ENCODE data around the gene NSG2.

NSG2 gene

GRCh38 chr5:174149426-174149825 lies 103.9 kb downstream of the NSG2 start:
- Histone ChIP-seq H3K27me3 (ENCODE audit: insufficient read depth, low read length, poor library complexity, severe bottlenecking) (no peaks in the 10 kb centered on the region), H3K9me2 (replicated peaks; ENCODE audit: low read depth, low read length) (no peaks in the 10 kb centered on the region), H3K9ac (ENCODE audit: low read depth, low read length, poor library complexity, severe bottlenecking) (no peak overlapping the region), H3F3A (ENCODE audit: low read depth) (no peaks in the 10 kb centered on the region), H3K9me3 (ENCODE audit: insufficient read depth, low read depth, low read length) (no peaks in the 10 kb centered on the region), H3K4me3 (ENCODE audit: low read length, poor library complexity, severe bottlenecking) (no peak overlapping the region), H3K4me1 (ENCODE audit: insufficient read depth, low read length, poor library complexity, severe bottlenecking) (no peaks in the 10 kb centered on the region), H2AFZ (ENCODE audit: low read length) (no peak overlapping the region), H3K36me3 (ENCODE audit: insufficient read depth, low read length) (no peaks in the 10 kb centered on the region), H3K4me2 (ENCODE audit: low read depth, low read length, poor library complexity, severe bottlenecking) (no peak overlapping the region), H3K79me2 (ENCODE audit: insufficient read depth, low read length) (no peaks in the 10 kb centered on the region), H4K20me1 (ENCODE audit: insufficient read depth, low read length, poor library complexity, severe bottlenecking) (no peaks in the 10 kb centered on the region)
- TF ChIP-seq CTCF (conservative IDR thresholded peaks at IDR 0.05; ENCODE audit: low read length): no peak
- no peak for TF ChIP-seq EZH2phosphoT487 (IDR thresholded peaks at IDR 0.05; ENCODE audit: borderline replicate concordance)

- H3K36me3 ChIP-seq (ENCODE audit: insufficient read depth, low read length): no peaks in the 10 kb centered on the region
- no peaks in the 10 kb centered on the region for H4K20me1 ChIP-seq (ENCODE audit: insufficient read depth, low read length, poor library complexity, severe bottlenecking)
- H3K4me3 ChIP-seq (ENCODE audit: low read length, poor library complexity, severe bottlenecking): no peak overlapping the region
- H3K9me2 ChIP-seq (replicated peaks; ENCODE audit: low read depth, low read length): no peaks in the 10 kb centered on the region
- no peaks in the 10 kb centered on the region for H3F3A ChIP-seq (ENCODE audit: low read depth)
- H3K79me2 ChIP-seq (ENCODE audit: insufficient read depth, low read length): no peaks in the 10 kb centered on the region
- no peaks in the 10 kb centered on the region for H3K4me1 ChIP-seq (ENCODE audit: insufficient read depth, low read length, poor library complexity, severe bottlenecking)
- H3K9me3 ChIP-seq (ENCODE audit: insufficient read depth, low read depth, low read length): no peaks in the 10 kb centered on the region
- H2AFZ ChIP-seq (ENCODE audit: low read length): no peak overlapping the region
- no peak overlapping the region for H3K9ac ChIP-seq (ENCODE audit: low read depth, low read length, poor library complexity, severe bottlenecking)
- TF ChIP-seq CTCF (conservative IDR thresholded peaks at IDR 0.05; ENCODE audit: low read length) (no peak), EZH2phosphoT487 (IDR thresholded peaks at IDR 0.05; ENCODE audit: borderline replicate concordance) (no peak)
- H3K27me3 ChIP-seq (ENCODE audit: insufficient read depth, low read length, poor library complexity, severe bottlenecking): no peaks in the 10 kb centered on the region
- no peak overlapping the region for H3K4me2 ChIP-seq (ENCODE audit: low read depth, low read length, poor library complexity, severe bottlenecking)
Observed at GRCh38 chr5:174149989-174150388, 104.5 kb downstream of the NSG2 start.

GRCh38 chr5:174151599-174152181 lies 106.2 kb downstream of the NSG2 start:
- no peaks in the 10 kb centered on the region for H3K79me2 ChIP-seq (ENCODE audit: insufficient read depth, low read length)
- H4K20me1 ChIP-seq (ENCODE audit: insufficient read depth, low read length, poor library complexity, severe bottlenecking): no peaks in the 10 kb centered on the region
- H3K9ac ChIP-seq (ENCODE audit: low read depth, low read length, poor library complexity, severe bottlenecking): no peak overlapping the region
- H3K9me3 ChIP-seq (ENCODE audit: insufficient read depth, low read depth, low read length): no peaks in the 10 kb centered on the region
- no peak overlapping the region for H2AFZ ChIP-seq (ENCODE audit: low read length)
- H3K4me1 ChIP-seq (ENCODE audit: insufficient read depth, low read length, poor library complexity, severe bottlenecking): no peaks in the 10 kb centered on the region
- no peaks in the 10 kb centered on the region for H3K36me3 ChIP-seq (ENCODE audit: insufficient read depth, low read length)
- no peak for TF ChIP-seq CTCF (conservative IDR thresholded peaks at IDR 0.05; ENCODE audit: low read length)
- no peak for TF ChIP-seq EZH2phosphoT487 (IDR thresholded peaks at IDR 0.05; ENCODE audit: borderline replicate concordance)
- H3K9me2 ChIP-seq (replicated peaks; ENCODE audit: low read depth, low read length): no peaks in the 10 kb centered on the region
- H3K4me3 ChIP-seq (ENCODE audit: low read length, poor library complexity, severe bottlenecking): no peak overlapping the region
- no peak overlapping the region for H3K4me2 ChIP-seq (ENCODE audit: low read depth, low read length, poor library complexity, severe bottlenecking)
- H3K27me3 ChIP-seq (ENCODE audit: insufficient read depth, low read length, poor library complexity, severe bottlenecking): no peaks in the 10 kb centered on the region
- H3F3A ChIP-seq (ENCODE audit: low read depth): no peaks in the 10 kb centered on the region
